NCI-H510A (cell line): Measurements from ENCODE around the gene ZBTB24.

Experiments
- DNase-seq: peaks from one replicate; lab custom pipeline; 2025; lab: John Stamatoyannopoulos, UW

ZBTB24 gene

GRCh38 chr6:109498936-109499335, 15.9 kb upstream of the ZBTB24 start:
- DNase-seq = no peak

DNA sequence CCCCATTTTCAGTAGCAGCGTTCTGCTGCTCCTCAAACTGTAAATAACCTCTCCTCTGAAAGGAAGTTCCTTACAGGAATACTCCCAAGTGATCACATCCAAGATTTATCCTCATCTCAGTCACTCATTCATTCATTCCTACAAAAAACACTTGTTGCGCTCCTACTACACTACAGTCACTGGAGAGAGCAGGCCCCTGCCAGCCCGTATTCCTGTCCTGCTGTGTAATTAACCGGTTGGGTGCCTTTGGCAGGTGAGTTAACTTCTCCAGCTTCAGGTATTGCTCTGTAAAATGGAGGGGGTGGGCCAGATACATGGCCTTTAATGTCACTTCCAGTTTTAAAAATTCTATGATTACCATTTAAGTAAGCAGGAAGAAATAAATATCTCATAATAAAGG, 15.0 kb upstream of the ZBTB24 start:
- no peak for DNase-seq

DNA sequence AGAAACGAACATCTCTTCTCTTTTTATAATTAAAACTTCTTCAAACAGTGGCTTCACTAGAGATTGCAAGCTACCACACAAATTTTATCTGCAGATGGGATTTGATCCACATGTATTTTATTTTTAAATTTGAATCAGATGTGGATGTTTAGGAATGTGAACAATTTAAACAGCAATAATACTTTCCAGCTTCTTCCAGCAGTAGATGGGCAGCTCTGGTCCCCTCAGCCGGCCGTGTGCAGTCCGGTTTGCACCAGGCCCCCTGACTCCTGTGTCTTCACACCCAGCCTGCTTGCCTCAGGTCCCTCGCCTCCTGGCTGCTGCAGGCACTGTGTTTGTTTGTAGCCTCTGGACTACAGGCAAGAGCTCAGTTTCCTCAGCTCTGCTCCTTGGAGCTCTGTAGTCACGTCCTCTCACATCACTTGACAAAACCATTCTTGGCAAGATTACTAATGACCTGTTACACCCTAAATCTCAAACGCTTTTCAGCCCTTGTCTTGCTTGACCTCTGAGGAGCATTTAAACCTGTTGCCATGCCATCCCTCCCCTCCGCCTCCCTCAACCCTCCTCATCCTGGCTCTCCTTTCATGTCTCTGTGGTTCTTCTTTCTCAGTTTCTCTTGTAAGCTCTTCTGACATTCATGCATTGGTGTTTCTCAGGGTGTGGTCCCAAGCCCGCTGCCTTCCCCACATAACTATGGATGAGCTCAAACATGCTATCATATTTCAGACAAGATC, 13.2 kb upstream of the ZBTB24 start:
- no peak for DNase-seq

- no peak for DNase-seq
Measured at GRCh38 chr6:109493865-109494264, 10.8 kb upstream of the ZBTB24 start.

- peak; percentile 1 for DNase-seq
Measured at GRCh38 chr6:109491207-109491938, 8.4 kb upstream of the ZBTB24 start.

GRCh38 chr6:109490713-109491112, 7.7 kb upstream of the ZBTB24 start:
- DNase-seq = no peak

- no peak for DNase-seq
Measured at GRCh38 chr6:109488001-109488400, 5.0 kb upstream of the ZBTB24 start.

DNA sequence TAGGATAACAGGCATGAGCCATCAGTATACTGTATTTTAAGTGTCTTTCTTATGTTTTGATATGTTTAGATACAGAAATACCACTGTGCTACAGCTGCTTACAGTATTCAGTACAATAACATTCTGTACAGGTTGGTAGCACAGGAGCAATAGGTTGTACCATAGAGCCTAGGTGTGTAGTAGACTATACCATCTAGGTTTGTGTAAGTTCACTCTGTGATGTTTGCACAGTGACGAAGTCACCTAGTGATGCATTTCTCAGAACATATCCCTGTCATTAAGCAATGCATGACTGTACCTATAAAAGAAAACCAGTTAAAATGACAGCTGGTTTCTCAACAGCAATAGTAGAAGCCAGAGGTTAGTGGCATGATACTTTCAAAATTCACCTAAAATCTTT, 3.0 kb upstream of the ZBTB24 start:
- DNase-seq = no peak

DNA sequence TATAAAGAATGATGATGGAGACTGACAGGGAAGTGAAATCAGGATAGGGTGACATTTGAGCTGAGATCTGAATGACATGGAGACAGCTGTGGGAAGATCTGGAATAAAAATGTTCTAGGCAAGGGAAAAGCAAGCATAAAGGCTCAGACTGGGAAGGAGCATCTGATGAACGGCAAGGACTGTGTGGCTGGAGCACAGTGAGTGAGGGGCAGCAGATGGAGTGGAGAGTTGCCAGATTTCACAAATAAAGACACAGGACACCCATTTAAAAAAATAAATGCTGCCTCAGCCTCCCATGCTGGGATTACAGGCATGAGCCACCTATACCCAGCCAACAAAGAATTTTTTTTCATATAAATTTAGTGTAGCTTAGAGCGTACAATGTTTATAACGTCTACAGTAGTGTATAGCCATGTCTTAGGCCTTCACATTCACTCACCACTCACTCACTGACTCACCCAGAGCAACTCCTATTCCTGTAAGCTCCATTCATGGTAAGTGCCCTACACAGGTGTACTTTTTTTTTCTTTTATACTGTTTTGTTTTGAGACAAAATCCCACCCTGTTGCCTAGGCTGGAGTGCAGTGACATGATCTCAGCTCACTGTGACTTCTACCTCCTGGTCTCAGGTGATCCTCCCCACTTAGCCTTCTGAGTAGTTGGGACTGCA, 2.4 kb upstream of the ZBTB24 start:
- DNase-seq = no peak

DNA sequence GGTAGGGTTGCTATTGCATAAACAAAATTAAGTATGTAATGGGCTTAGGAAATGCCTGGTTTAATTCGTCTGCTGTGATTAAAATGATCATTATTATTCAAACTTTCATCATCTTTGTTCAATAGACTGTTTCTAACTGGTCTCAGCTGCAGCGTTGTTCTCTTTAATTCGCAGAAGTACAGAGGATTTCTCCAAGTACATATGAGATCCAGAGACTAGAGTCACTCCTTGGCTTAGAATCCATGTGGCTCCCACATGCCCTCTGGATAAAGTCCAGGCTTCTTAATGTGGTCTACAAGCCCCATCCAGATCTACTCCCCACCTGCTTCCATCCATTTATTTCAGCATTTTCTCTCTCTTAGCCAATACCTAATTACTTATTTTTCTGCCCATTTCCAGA, 1.1 kb upstream of the ZBTB24 start:
- no peak for DNase-seq

DNA sequence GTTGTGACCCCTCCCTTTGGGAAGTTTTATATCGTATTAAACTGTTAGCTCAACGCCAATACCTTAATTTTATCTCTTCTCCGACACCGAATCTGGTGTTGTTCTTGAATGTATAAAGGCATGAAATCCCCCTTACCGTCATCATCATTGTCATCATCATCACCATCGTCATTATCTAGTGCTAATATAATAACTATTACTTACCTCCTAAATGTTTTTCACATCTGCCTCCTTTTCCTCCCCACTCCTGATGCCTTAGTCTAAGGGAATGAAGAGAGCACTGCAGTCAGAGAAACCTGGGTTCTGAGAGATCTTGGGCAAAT, 677 bp upstream of the ZBTB24 start:
- no peak for DNase-seq

DNA sequence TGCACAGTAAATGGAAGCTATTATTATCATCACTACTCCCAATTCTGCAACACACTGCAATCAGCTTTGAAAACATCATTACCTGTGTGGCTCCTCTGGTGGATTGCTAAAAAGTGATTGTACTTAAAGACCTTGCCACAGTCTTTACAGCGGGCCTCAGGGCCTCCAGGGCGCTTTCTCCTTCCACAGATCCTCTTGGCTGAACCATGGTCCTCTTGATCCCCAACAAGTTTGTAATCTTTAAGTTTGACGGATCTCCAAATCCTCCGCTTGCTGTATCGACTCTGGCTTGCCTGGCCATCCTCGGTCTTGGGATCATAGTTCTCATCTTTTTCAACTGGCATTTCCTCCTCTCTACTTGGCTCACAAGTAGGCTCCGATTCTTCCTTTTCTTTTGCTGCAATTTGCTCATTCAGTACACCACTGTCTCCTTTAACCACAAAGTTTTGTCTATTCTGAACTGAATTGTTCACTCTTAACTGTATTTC, 2.0 kb downstream of the ZBTB24 start:
- DNase-seq = no peak

DNA sequence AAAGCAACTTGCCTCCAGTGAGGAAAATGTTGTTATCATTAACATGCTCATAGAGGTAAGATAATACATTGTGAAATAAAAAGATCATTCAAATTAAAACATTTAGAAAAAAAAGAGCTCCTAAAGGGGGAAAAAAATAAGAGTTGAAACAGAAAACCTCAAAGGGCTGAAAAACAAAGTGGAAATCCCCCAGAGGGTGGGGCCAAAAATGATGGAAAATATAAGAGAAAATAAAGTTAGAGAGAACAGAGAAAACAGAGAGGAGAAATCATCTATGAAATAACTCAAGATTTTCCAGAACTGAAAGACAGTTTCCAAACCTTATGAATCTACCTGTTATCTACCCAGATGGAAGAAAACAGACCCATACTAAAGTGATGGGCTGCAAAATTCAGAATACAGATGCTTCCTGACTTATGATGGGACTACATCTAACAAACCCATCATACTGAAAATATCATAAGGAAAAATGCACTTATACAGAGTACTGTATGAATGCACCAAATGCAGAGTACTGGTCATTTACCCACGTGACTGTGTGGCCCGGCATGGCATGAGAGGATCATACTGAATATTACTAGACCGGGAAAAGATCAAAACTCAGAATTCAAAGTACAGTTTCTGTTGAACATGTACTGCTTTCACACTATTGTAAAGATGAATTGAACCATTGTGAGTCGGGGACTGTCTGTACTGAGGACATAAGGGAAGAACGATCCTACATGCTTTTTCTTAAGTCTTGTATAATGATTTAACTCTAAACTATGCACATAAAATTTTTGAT, 4.0 kb downstream of the ZBTB24 start:
- no peak for DNase-seq

GRCh38 chr6:109478222-109478805, 4.7 kb downstream of the ZBTB24 start:
- DNase-seq = no peak

- DNase-seq = no peak
Measured at GRCh38 chr6:109477725-109478124, 5.3 kb downstream of the ZBTB24 start.

DNA sequence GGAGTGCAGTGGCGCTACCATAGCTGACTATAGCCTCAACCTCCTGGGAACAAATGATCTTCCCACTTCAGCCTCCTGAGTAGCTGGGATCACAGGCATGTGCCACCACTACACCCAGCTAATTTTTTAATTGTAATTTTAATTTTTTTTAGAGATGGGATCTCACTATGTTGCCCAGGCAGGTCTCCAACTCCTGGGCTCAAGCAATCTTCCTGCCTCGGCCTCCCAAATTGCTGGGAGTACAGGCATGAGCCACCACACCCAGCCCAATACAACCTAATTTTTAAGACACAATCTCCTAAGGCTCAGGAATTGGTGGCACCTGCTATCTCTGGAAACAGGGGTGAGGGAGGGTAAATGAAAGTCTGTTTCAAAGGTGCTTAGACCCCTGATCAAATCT, 5.8 kb downstream of the ZBTB24 start:
- DNase-seq = no peak

DNA sequence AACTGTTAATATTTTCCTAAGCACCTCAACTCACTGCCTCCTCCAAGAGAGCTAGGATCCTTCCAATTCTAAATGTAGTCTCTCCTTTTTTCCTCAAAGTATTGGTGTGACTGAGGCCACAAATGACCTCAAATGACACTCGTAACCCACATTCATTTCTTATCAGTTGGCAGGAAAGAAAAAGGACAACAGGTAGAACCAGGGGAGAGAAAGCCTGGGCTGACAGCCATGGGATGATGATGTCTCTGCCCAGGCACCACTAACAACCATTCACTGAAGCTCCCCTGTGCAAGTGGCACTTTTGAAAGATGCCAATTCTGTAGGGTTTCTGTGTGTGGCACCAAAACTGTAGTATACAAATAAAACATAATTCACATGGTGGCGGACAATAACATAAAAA, 7.4 kb downstream of the ZBTB24 start:
- no peak for DNase-seq

GRCh38 chr6:109474995-109475394, 8.0 kb downstream of the ZBTB24 start:
- DNase-seq = no peak

DNA sequence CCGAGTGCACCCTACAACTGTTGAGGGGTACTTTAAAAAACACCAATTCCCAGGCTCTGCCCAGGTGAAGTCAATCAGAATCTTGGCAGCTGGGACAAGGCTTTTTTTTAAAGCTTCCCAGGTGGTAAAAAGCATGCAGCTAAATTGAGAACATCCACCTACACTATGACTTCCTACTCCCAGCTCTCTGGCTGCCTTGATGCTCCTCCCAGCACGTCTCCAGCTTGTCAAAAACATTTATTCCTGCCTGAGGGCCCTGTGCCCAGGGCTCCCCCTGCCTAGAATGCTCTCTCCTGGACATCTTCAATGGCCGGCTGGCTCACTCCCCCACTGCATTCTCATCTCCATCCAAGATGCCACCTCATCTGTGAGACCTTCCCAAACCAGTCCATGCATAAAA, 9.9 kb downstream of the ZBTB24 start:
- DNase-seq = no peak

GRCh38 chr6:109472132-109472995, 10.7 kb downstream of the ZBTB24 start:
- DNase-seq = no peak
